ENCODE results near the gene C1orf198.

The C1orf198 gene

GRCh38 chr1:230867903-230868735 is at the start of gene C1orf198:
C1orf198 (minus strand) TSS chr1:230868521; CDS start chr1:230868512, 9 bp downstream.
- no peak for DNase-seq (ENCODE audit: low read depth)

- DNase-seq (ENCODE audit: low read depth) = peak; percentile 52
These were observed 49.2 kb upstream of the C1orf198 start for GRCh38 chr1:230917284-230918135.

- DNase-seq (ENCODE audit: low read depth) = no peak
These were observed 48.4 kb upstream of the C1orf198 start for GRCh38 chr1:230916587-230917283.

- no peak for DNase-seq (ENCODE audit: low read depth)
These were observed 46.8 kb upstream of the C1orf198 start for GRCh38 chr1:230915078-230915477.

- no peak for DNase-seq (ENCODE audit: low read depth)
These were observed 45.2 kb upstream of the C1orf198 start for GRCh38 chr1:230913496-230913895.

- DNase-seq (ENCODE audit: low read depth) = no peak
These were observed 42.4 kb upstream of the C1orf198 start for GRCh38 chr1:230910755-230911117.

GRCh38 chr1:230909974-230910754 is 41.8 kb upstream of the C1orf198 start:
- no peak for DNase-seq (ENCODE audit: low read depth)

GRCh38 chr1:230907472-230908205 is 39.3 kb upstream of the C1orf198 start:
- DNase-seq (ENCODE audit: low read depth) = no peak

- DNase-seq (ENCODE audit: low read depth) = no peak
These were observed 37.9 kb upstream of the C1orf198 start for GRCh38 chr1:230906226-230906625.

- no peak for DNase-seq (ENCODE audit: low read depth)
These were observed 37.4 kb upstream of the C1orf198 start for GRCh38 chr1:230905733-230906132.

GRCh38 chr1:230902349-230902923 is 34.1 kb upstream of the C1orf198 start:
- no peak for DNase-seq (ENCODE audit: low read depth)

- no peak for DNase-seq (ENCODE audit: low read depth)
These were observed 33.4 kb upstream of the C1orf198 start for GRCh38 chr1:230901671-230902070.

- DNase-seq (ENCODE audit: low read depth) = no peak
These were observed 32.7 kb upstream of the C1orf198 start for GRCh38 chr1:230900984-230901383.

- DNase-seq (ENCODE audit: low read depth) = peak; percentile 82
These were observed 31.5 kb upstream of the C1orf198 start for GRCh38 chr1:230899841-230900251.

GRCh38 chr1:230898748-230899147 is 30.4 kb upstream of the C1orf198 start:
- no peak for DNase-seq (ENCODE audit: low read depth)

GRCh38 chr1:230898144-230898543 is 29.8 kb upstream of the C1orf198 start:
- no peak for DNase-seq (ENCODE audit: low read depth)

- DNase-seq (ENCODE audit: low read depth) = no peak
These were observed 28.5 kb upstream of the C1orf198 start for GRCh38 chr1:230896779-230897178.

GRCh38 chr1:230895452-230895851 is 27.1 kb upstream of the C1orf198 start:
- DNase-seq (ENCODE audit: low read depth) = no peak

- DNase-seq (ENCODE audit: low read depth) = no peak
These were observed 26.3 kb upstream of the C1orf198 start for GRCh38 chr1:230894664-230895063.

GRCh38 chr1:230894032-230894431 is 25.7 kb upstream of the C1orf198 start:
- no peak for DNase-seq (ENCODE audit: low read depth)
